MM.1S (cell line): ENCODE results near the gene CHRNA4.

Experiments
- DNase-seq: peaks from one replicate; pipeline ENCODE4 v3.0.0-alpha.2; 2015
- H2AFZ ChIP-seq: fragments of 300-600 bp; sonication (generic); 2 replicates; pipeline ENCODE4 v1.6.0; 2016; ENCODE audit warnings: antibody characterized with exemption, low read length
- H3F3A ChIP-seq: fragments of 300-600 bp; sonication (generic); 2 replicates; pipeline ENCODE4 v1.6.1; 2016; ENCODE audit warnings: mild to moderate bottlenecking, antibody characterized with exemption, low read length, moderate library complexity, mixed read lengths; ENCODE audit not compliant: insufficient read depth
- H3K27ac ChIP-seq: fragments of 300-600 bp; sonication (generic); 2 replicates; pipeline ENCODE4 v1.5.1; 2016; ENCODE audit warnings: mild to moderate bottlenecking, low read length
- H3K27me3 ChIP-seq: fragments of 300-600 bp; sonication (generic); replicated peaks from 2 replicates; pipeline ENCODE4 v1.6.0; 2016; ENCODE audit warnings: low read length; ENCODE audit not compliant: insufficient read depth
- H3K36me3 ChIP-seq: fragments of 300-600 bp; sonication (generic); replicated peaks from 2 replicates; pipeline ENCODE4 v1.6.1; 2016; ENCODE audit warnings: mild to moderate bottlenecking, low read length, mixed read lengths; ENCODE audit not compliant: insufficient read depth
- H3K4me1 ChIP-seq: fragments of 300-600 bp; sonication (generic); 2 replicates; pipeline ENCODE4 v1.6.1; 2016; ENCODE audit warnings: low read length, mixed read lengths
- H3K4me2 ChIP-seq: fragments of 300-600 bp; sonication (generic); 2 replicates; pipeline ENCODE4 v1.6.0; 2016; ENCODE audit warnings: low read depth, low read length
- H3K4me3 ChIP-seq: fragments of 300-600 bp; sonication (generic); 2 replicates; pipeline ENCODE4 v1.5.1; 2016; ENCODE audit warnings: low read length, mixed read lengths
- H3K79me2 ChIP-seq: fragments of 300-600 bp; sonication (generic); 2 replicates; pipeline ENCODE4 v1.6.1; 2016; ENCODE audit warnings: mixed run types, low read length, mixed read lengths
- H3K9ac ChIP-seq: fragments of 300-600 bp; sonication (generic); 2 replicates; pipeline ENCODE4 v1.6.1; 2016; ENCODE audit warnings: low read length, mixed read lengths
- H3K9me2 ChIP-seq: fragments of 300-600 bp; sonication (generic); replicated peaks from 2 replicates; pipeline ENCODE4 v1.6.1; 2016; ENCODE audit warnings: mild to moderate bottlenecking, low read length, mixed read lengths; ENCODE audit not compliant: insufficient read depth
- H3K9me3 ChIP-seq: fragments of 300-600 bp; sonication (generic); replicated peaks from 2 replicates; pipeline ENCODE4 v1.6.1; 2016; ENCODE audit warnings: mild to moderate bottlenecking, low read length, mixed read lengths; ENCODE audit not compliant: insufficient read depth
- H4K20me1 ChIP-seq: fragments of 300-600 bp; sonication (generic); 2 replicates; pipeline ENCODE4 v1.6.1; 2016; ENCODE audit warnings: mild to moderate bottlenecking, low read length, moderate library complexity, mixed read lengths; ENCODE audit not compliant: insufficient read depth
- EZH2 ChIP-seq: fragments of 300-600 bp; sonication (generic); optimal IDR thresholded peaks from 2 replicates; pipeline ENCODE3; 2017; ENCODE audit warnings: low read depth, mild to moderate bottlenecking, antibody characterized with exemption, low read length, mixed read lengths
- EZH2phosphoT487 ChIP-seq: fragments of 300-600 bp; sonication (generic); IDR thresholded peaks from 2 replicates; pipeline ENCODE4 v1.6.1; 2018; ENCODE audit warnings: antibody characterized with exemption, low read length
- TF ChIP-seq, protein P1 (sequence below): fragments of 300-600 bp; sonication (generic); IDR thresholded peaks from 2 replicates; pipeline ENCODE4 v1.5.1; 2016; ENCODE audit warnings: antibody characterized with exemption, low read length, mixed read lengths

Gene CHRNA4

DNA sequence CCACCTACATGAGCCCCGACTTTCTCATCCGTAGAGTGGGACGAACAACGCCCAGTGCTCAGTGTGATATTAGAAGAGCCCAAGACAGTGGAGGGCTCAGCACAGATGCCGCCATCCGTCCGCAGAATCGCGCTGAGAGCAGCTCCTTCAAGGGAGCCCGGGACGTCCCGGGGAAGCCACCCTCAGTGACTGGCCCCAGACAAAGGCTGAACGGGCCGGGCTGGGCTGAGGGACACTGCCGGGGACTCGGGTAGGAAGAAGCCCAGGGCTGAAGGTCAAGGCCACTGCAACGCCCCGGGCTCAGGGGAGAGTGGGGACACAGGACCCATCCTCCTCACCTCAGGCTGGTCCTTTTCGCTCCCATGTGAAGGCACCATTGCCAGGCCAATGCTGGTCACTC, 12.8 kb upstream of the CHRNA4 start:
- Histone ChIP-seq H2AFZ (no peak overlapping the region), H3K9me3 (no peaks in the 10 kb centered on the region), H3K36me3 (no peaks in the 10 kb centered on the region), H3K4me1 (no peaks in the 10 kb centered on the region), H3F3A (no peaks in the 10 kb centered on the region), H3K27ac (no peak overlapping the region), H3K27me3 (peaks cover 84% of the 10 kb centered on the region), H3K9ac (no peak overlapping the region), H3K4me3 (no peak overlapping the region), H3K4me2 (no peak overlapping the region), H3K9me2 (no peaks in the 10 kb centered on the region), H3K79me2 (no peaks in the 10 kb centered on the region), H4K20me1 (no peaks in the 10 kb centered on the region)
- no peak for TF ChIP-seq EZH2phosphoT487
- no peak for TF ChIP-seq EZH2
- TF ChIP-seq, protein P1, sequence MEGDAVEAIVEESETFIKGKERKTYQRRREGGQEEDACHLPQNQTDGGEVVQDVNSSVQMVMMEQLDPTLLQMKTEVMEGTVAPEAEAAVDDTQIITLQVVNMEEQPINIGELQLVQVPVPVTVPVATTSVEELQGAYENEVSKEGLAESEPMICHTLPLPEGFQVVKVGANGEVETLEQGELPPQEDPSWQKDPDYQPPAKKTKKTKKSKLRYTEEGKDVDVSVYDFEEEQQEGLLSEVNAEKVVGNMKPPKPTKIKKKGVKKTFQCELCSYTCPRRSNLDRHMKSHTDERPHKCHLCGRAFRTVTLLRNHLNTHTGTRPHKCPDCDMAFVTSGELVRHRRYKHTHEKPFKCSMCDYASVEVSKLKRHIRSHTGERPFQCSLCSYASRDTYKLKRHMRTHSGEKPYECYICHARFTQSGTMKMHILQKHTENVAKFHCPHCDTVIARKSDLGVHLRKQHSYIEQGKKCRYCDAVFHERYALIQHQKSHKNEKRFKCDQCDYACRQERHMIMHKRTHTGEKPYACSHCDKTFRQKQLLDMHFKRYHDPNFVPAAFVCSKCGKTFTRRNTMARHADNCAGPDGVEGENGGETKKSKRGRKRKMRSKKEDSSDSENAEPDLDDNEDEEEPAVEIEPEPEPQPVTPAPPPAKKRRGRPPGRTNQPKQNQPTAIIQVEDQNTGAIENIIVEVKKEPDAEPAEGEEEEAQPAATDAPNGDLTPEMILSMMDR: no peak
- no peak for DNase-seq

GRCh38 chr20:63372971-63373885, 12.1 kb upstream of the CHRNA4 start:
- TF ChIP-seq EZH2 (no peak), EZH2phosphoT487 (no peak)
- TF ChIP-seq, protein P1: no peak
- peaks cover 84% of the 10 kb centered on the region for H3K27me3 ChIP-seq
- H3K4me2 ChIP-seq: no peak overlapping the region
- H3K9ac ChIP-seq: no peak overlapping the region
- H3K9me2 ChIP-seq: no peaks in the 10 kb centered on the region
- H3K4me3 ChIP-seq: no peak overlapping the region
- H3K79me2 ChIP-seq: no peaks in the 10 kb centered on the region
- no peak overlapping the region for H3K27ac ChIP-seq
- no peaks in the 10 kb centered on the region for H3K36me3 ChIP-seq
- H3F3A ChIP-seq: no peaks in the 10 kb centered on the region
- no peak for DNase-seq
- no peaks in the 10 kb centered on the region for H4K20me1 ChIP-seq
- no peak overlapping the region for H2AFZ ChIP-seq
- H3K9me3 ChIP-seq: no peaks in the 10 kb centered on the region
- no peaks in the 10 kb centered on the region for H3K4me1 ChIP-seq

DNA sequence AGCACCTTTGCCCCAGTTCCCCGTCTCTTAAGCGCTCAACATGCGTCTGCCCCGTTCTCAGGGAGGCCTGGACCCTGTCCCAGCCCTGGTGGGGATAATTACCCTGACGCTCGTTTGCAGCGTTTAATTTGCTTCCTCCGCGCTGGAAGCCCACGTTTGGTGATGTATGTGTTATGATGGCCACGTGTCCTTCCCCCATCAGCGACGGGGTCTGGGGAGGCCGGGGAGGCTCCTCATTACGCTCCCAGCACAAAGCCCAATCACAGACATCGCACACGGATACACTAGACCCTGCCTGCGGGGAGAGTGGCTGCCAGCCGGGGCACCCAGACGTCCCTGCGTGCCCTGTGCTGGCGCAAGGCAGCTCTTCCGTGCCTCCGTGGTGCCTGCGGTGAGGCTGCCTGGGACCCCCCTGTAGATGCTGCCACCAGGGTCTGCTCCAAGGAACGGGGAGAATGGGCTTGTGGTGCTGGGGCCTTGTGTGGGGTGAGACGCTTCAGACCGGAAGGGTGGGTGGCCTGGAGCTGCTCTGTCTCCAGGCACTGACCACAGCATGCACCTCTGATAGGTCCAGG, 10.2 kb upstream of the CHRNA4 start:
- Histone ChIP-seq H3F3A (no peaks in the 10 kb centered on the region), H2AFZ (no peak overlapping the region), H4K20me1 (no peaks in the 10 kb centered on the region), H3K9me2 (no peaks in the 10 kb centered on the region), H3K9me3 (no peaks in the 10 kb centered on the region), H3K27ac (no peak overlapping the region), H3K4me1 (no peaks in the 10 kb centered on the region), H3K79me2 (no peaks in the 10 kb centered on the region), H3K36me3 (no peaks in the 10 kb centered on the region), H3K4me3 (no peak overlapping the region), H3K27me3 (peaks cover 83% of the 10 kb centered on the region), H3K4me2 (no peak overlapping the region), H3K9ac (no peak overlapping the region)
- TF ChIP-seq, protein P1: no peak
- TF ChIP-seq EZH2phosphoT487 (no peak), EZH2 (no peak)
- no peak for DNase-seq
